Duodenal mucosa (tissue), 2 donors: ENCODE data around the gene AEBP1.

ENCODE experiments used
- H3K27ac ChIP-seq: one replicate; pipeline ENCODE4 v1.7.0; 2013; ENCODE audit warnings: low read depth, low read length
- H3K27me3 ChIP-seq, 2 donors: one replicate each; pipeline ENCODE4 v1.7.0; 2013; ENCODE audit warnings: low read length in 2 of 2, control low read depth in 1 of 2; ENCODE audit not compliant: insufficient read depth in 2 of 2, control insufficient read depth in 1 of 2
- H3K36me3 ChIP-seq, 2 donors: one replicate each; pipeline ENCODE4 v1.7.0; 2013; ENCODE audit warnings: low read length in 2 of 2, control low read depth in 1 of 2; ENCODE audit not compliant: insufficient read depth in 2 of 2, control insufficient read depth in 1 of 2
- H3K4me1 ChIP-seq, 2 donors: one replicate each; pipeline ENCODE4 v1.7.0; 2013; ENCODE audit warnings: low read length in 2 of 2, control low read depth in 1 of 2; ENCODE audit not compliant: insufficient read depth in 2 of 2, control insufficient read depth in 1 of 2
- H3K4me3 ChIP-seq, 2 donors: one replicate each; pipeline ENCODE4 v1.7.0; 2013; ENCODE audit warnings: low read length in 2 of 2, low read depth in 1 of 2
- H3K9ac ChIP-seq, 2 donors: one replicate each; pipeline ENCODE4 v1.7.0; 2013; ENCODE audit warnings: low read length in 2 of 2, low read depth in 1 of 2
- H3K9me3 ChIP-seq, 2 donors: one replicate each; pipeline ENCODE4 v1.7.0; 2013; ENCODE audit warnings: low read length in 2 of 2, control low read depth in 1 of 2; ENCODE audit not compliant: control insufficient read depth in 1 of 2

Gene AEBP1

GRCh38 chr7:44132039-44132438, 27.9 kb downstream of the AEBP1 start:
- Histone ChIP-seq H3K9me3 (no peaks in the 10 kb centered on the region), H3K9ac (no peak overlapping the region), H3K4me1 (peaks cover 0 to 4% of the 10 kb centered on the region in 2 donors), H3K36me3 (no peaks in the 10 kb centered on the region), H3K27me3 (no peaks in the 10 kb centered on the region), H3K27ac (no peak overlapping the region), H3K4me3 (no peak overlapping the region)

- no peaks in the 10 kb centered on the region for H3K36me3 ChIP-seq
- H3K4me3 ChIP-seq: no peak overlapping the region
- peaks cover 0 to 4% of the 10 kb centered on the region in 2 donors for H3K4me1 ChIP-seq
- H3K27ac ChIP-seq: no peak overlapping the region
- no peak overlapping the region for H3K9ac ChIP-seq
- H3K27me3 ChIP-seq: no peaks in the 10 kb centered on the region
- no peaks in the 10 kb centered on the region for H3K9me3 ChIP-seq
Measured at GRCh38 chr7:44133295-44133694, 29.1 kb downstream of the AEBP1 start.

- H3K36me3 ChIP-seq: no peaks in the 10 kb centered on the region
- H3K4me3 ChIP-seq: no peak overlapping the region
- H3K9ac ChIP-seq: no peak overlapping the region
- H3K9me3 ChIP-seq: no peaks in the 10 kb centered on the region
- H3K27me3 ChIP-seq: no peaks in the 10 kb centered on the region
- H3K27ac ChIP-seq: no peak overlapping the region
- peaks cover 0 to 4% of the 10 kb centered on the region in 2 donors for H3K4me1 ChIP-seq
Measured at GRCh38 chr7:44134943-44135628, 30.9 kb downstream of the AEBP1 start.

- no peak overlapping the region for H3K9ac ChIP-seq
- no peaks in the 10 kb centered on the region for H3K36me3 ChIP-seq
- no peaks in the 10 kb centered on the region for H3K27me3 ChIP-seq
- H3K27ac ChIP-seq: no peak overlapping the region
- no peaks in the 10 kb centered on the region for H3K4me1 ChIP-seq
- H3K9me3 ChIP-seq: no peaks in the 10 kb centered on the region
- H3K4me3 ChIP-seq: no peak overlapping the region
Measured at GRCh38 chr7:44136731-44137130, 32.6 kb downstream of the AEBP1 start.

- Histone ChIP-seq H3K27ac (no peak overlapping the region), H3K4me3 (no peak overlapping the region), H3K27me3 (no peaks in the 10 kb centered on the region), H3K9ac (no peak overlapping the region), H3K36me3 (no peaks in the 10 kb centered on the region), H3K4me1 (no peaks in the 10 kb centered on the region), H3K9me3 (no peaks in the 10 kb centered on the region)
Measured at GRCh38 chr7:44138698-44139097, 34.6 kb downstream of the AEBP1 start.

- Histone ChIP-seq H3K9ac (no peak overlapping the region), H3K27me3 (no peaks in the 10 kb centered on the region), H3K4me3 (no peak overlapping the region), H3K4me1 (no peaks in the 10 kb centered on the region), H3K9me3 (no peaks in the 10 kb centered on the region), H3K36me3 (no peaks in the 10 kb centered on the region), H3K27ac (no peak overlapping the region)
Measured at GRCh38 chr7:44139311-44140010, 35.3 kb downstream of the AEBP1 start.

GRCh38 chr7:44140341-44140740, 36.2 kb downstream of the AEBP1 start:
- no peak overlapping the region for H3K4me3 ChIP-seq
- no peak overlapping the region for H3K27ac ChIP-seq
- H3K4me1 ChIP-seq: no peaks in the 10 kb centered on the region
- no peaks in the 10 kb centered on the region for H3K27me3 ChIP-seq
- H3K9me3 ChIP-seq: no peaks in the 10 kb centered on the region
- H3K36me3 ChIP-seq: no peaks in the 10 kb centered on the region
- H3K9ac ChIP-seq: no peak overlapping the region

GRCh38 chr7:44141221-44141850, 37.2 kb downstream of the AEBP1 start, which contains the start of gene MYL7:
TSS of gene MYL7 (minus strand) at chr7:44141332. CDS start at chr7:44141305, 27 bp downstream.
- H3K27me3 ChIP-seq: no peaks in the 10 kb centered on the region
- no peaks in the 10 kb centered on the region for H3K9me3 ChIP-seq
- H3K27ac ChIP-seq: no peak within 1 kb of the TSS
- no peaks in the 10 kb centered on the region for H3K36me3 ChIP-seq
- H3K4me1 ChIP-seq: peaks cover 0 to 6% of the 10 kb centered on the region in 2 donors
- H3K9ac ChIP-seq: no peak within 1 kb of the TSS
- no peak within 1 kb of the TSS for H3K4me3 ChIP-seq

GRCh38 chr7:44142028-44142427, 37.9 kb downstream of the AEBP1 start:
- no peaks in the 10 kb centered on the region for H3K36me3 ChIP-seq
- H3K9me3 ChIP-seq: no peaks in the 10 kb centered on the region
- no peak overlapping the region for H3K4me3 ChIP-seq

GRCh38 chr7:44143646-44144250, 39.6 kb downstream of the AEBP1 start:
- Histone ChIP-seq H3K36me3 (no peaks in the 10 kb centered on the region), H3K9ac (no peak overlapping the region), H3K4me3 (no peak overlapping the region), H3K27me3 (no peaks in the 10 kb centered on the region), H3K9me3 (no peaks in the 10 kb centered on the region), H3K4me1 (peaks cover 0 to 13% of the 10 kb centered on the region in 2 donors), H3K27ac (no peak overlapping the region)

More at GRCh38 chr7:44142028-44142427, 37.9 kb downstream of the AEBP1 start:
- Histone ChIP-seq H3K4me1 (peaks cover 0 to 13% of the 10 kb centered on the region in 2 donors), H3K9ac (no peak overlapping the region), H3K27ac (no peak overlapping the region), H3K27me3 (no peaks in the 10 kb centered on the region)
